Activated T-cell treated with anti-CD3 and anti-CD28 coated beads, Interleukin-2, amount 50 U/mL, for 24 hours (primary cell): Measurements from ENCODE around the gene PPP1R3F.

Source experiments
- DNase-seq: peaks from one replicate; pipeline ENCODE4 v3.0.0-alpha.2; 2020
- H3K27ac Mint-ChIP-seq: 2 replicates; pipeline ENCODE4 v1.8.0; 2020; ENCODE audit warnings: mild to moderate bottlenecking, mixed read lengths
- H3K27me3 Mint-ChIP-seq: 2 replicates; pipeline ENCODE4 v1.8.0; 2020; ENCODE audit warnings: mixed read lengths
- H3K36me3 Mint-ChIP-seq: 2 replicates; pipeline ENCODE4 v1.8.0; 2020; ENCODE audit warnings: low read depth, mixed read lengths
- H3K4me1 Mint-ChIP-seq: 2 replicates; pipeline ENCODE4 v1.8.0; 2020; ENCODE audit warnings: low read depth, mixed read lengths
- H3K4me3 Mint-ChIP-seq: 2 replicates; pipeline ENCODE4 v1.8.0; 2020; ENCODE audit warnings: mild to moderate bottlenecking, moderate library complexity, mixed read lengths
- H3K9me3 Mint-ChIP-seq: 2 replicates; pipeline ENCODE4 v1.8.0; 2020; ENCODE audit warnings: mixed read lengths

PPP1R3F gene

DNA sequence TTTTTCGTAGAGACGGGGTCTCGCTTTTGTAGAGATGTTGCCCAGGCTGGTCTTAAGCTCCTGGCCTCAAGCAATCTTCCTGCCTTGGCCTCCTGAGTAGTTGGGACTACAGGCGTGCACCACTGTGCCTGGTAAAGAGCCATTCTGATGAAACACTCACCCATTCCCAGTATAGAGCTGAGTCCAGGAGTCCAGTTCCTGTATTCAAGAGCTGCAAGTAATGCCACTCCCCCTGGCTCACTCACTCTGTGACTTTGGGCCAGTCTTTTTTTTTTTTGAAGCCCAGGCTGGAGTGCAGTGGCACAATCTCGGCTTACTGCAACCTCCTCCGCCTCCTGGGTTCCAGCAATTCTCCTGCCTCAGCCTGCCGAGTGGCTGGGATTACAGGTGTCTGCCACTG is 30.9 kb upstream of the PPP1R3F start:
- no peaks in the 10 kb centered on the region for H3K9me3 Mint-ChIP-seq
- peaks cover 10% of the 10 kb centered on the region for H3K27me3 Mint-ChIP-seq
- no peak overlapping the region for H3K27ac Mint-ChIP-seq
- peaks cover 27% of the 10 kb centered on the region for H3K4me1 Mint-ChIP-seq
- peaks cover 33% of the 10 kb centered on the region for H3K36me3 Mint-ChIP-seq
- DNase-seq, result no peak
- no peak overlapping the region for H3K4me3 Mint-ChIP-seq

DNA sequence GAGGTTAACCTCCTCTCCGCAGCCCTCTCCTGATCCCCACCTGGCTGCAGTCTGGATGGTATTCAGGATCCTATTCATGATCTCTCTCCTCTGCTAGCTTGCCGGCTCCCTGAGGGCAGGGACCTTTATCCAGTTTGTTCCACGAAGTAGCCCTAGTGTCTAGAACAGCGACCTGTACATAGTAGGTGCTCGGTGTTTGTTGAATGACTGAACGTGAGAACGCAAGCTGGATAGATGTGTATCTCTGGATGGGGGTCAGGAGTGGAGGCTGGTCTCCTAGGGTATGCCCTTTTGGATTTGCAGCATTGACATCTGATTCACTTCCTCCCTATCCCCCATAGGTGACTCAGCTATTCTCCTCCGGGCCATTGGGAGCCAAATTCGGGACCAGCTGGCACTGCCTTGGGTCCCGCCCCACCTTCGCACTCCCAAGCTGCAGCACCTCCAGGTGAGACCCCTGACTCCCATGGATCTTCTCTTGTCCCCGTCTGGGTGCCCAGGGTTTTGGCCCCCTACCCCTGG is 27.0 kb upstream of the PPP1R3F start:
- H3K27ac Mint-ChIP-seq, result no peak overlapping the region
- H3K36me3 Mint-ChIP-seq, result peaks cover 46% of the 10 kb centered on the region
- no peak for DNase-seq
- no peak overlapping the region for H3K4me3 Mint-ChIP-seq
- no peaks in the 10 kb centered on the region for H3K9me3 Mint-ChIP-seq
- H3K27me3 Mint-ChIP-seq, result peaks cover 15% of the 10 kb centered on the region
- peaks cover 11% of the 10 kb centered on the region for H3K4me1 Mint-ChIP-seq

DNA sequence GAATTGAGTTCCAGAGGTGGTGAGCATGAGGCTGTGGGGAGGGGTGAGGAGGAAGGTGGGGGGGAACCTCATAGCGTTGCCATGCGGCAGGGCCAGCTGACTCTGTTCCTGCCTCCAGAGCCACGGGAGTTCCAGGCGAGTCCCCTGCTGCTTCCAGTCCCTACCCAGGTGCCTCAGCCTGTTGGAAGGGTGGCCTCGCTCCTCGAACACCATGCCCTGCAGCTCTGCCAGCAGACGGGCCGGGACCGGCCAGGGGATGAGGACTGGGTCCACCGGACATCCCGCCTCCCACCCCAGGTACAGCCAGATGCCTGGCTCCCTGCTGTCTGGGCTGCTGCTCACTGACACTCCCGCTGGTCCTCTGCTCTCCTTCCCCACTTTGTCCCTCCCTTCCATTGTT is 26.4 kb upstream of the PPP1R3F start:
- Mint-ChIP-seq H3K27ac (no peak overlapping the region), H3K4me3 (no peak overlapping the region), H3K4me1 (peaks cover 11% of the 10 kb centered on the region), H3K9me3 (no peaks in the 10 kb centered on the region), H3K36me3 (peaks cover 50% of the 10 kb centered on the region), H3K27me3 (peaks cover 15% of the 10 kb centered on the region)
- no peak for DNase-seq

DNA sequence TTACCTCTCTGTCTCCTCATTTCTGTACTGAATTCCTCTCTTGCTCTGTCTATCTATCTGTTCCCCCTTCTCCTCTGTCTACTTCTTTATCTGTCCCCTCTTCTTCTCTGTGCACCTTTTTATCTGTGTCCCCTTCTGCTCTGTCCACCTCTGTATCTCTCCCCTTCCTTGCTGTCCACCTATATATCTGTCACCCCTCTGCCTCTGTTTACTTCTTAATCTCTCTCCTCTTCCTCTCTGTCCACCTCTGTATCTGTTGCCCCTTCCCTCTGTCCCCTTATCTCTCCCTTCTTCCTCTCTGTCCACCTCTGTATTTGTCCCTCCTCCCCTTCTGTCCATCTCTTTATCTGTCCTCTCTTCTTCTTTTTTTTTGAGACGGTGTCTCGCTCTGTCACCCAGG is 25.4 kb upstream of the PPP1R3F start:
- Mint-ChIP-seq H3K4me1 (peaks cover 8% of the 10 kb centered on the region), H3K27me3 (peaks cover 19% of the 10 kb centered on the region), H3K9me3 (no peaks in the 10 kb centered on the region), H3K4me3 (no peak overlapping the region), H3K27ac (peak overlapping the region; percentile 24), H3K36me3 (peaks cover 56% of the 10 kb centered on the region)
- DNase-seq, result no peak

DNA sequence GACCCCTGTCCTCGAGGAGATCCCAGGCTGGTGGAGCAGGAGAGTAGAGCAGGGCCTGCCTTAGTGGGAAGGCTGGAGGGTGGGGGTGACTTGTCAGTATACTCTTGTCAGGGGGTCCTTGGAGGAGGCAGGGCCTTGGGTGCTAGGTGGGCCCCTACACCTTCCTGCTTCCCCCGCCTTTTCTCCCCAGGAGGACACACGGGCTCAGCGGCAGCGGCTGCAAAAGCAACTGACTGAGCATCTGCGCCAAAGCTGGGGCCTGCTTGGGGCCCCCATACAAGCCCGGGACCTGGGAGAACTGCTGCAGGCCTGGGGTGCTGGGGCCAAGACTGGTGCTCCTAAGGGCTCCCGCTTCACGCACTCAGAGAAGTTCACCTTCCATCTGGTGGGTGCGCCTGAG is 23.1 kb upstream of the PPP1R3F start:
- H3K27me3 Mint-ChIP-seq, result peaks cover 19% of the 10 kb centered on the region
- H3K36me3 Mint-ChIP-seq, result peaks cover 56% of the 10 kb centered on the region

DNA sequence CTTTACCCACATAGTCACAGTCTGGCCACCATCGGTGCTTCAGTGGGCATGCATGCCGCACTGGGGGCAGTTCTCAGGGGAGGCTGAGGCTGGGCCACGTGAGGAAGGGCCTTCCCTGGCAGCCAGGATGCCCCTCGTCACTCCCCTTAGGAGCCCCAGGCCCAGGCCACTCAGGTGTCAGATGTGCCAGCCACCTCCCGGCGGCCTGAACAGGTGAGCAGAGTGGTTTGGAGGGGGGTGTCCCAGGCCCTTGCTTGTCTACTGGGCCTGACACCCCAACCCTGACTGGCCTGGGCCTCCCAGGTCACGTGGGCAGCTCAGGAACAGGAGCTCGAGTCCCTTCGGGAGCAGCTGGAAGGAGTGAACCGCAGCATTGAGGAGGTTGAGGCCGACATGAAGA is 22.2 kb upstream of the PPP1R3F start:
- H3K36me3 Mint-ChIP-seq, result peaks cover 58% of the 10 kb centered on the region

More for the DNA sequence above, 23.1 kb upstream of the PPP1R3F start:
- peaks cover 2% of the 10 kb centered on the region for H3K4me1 Mint-ChIP-seq
- no peak for DNase-seq
- H3K9me3 Mint-ChIP-seq, result no peaks in the 10 kb centered on the region
- no peak overlapping the region for H3K4me3 Mint-ChIP-seq
- no peak overlapping the region for H3K27ac Mint-ChIP-seq

DNA sequence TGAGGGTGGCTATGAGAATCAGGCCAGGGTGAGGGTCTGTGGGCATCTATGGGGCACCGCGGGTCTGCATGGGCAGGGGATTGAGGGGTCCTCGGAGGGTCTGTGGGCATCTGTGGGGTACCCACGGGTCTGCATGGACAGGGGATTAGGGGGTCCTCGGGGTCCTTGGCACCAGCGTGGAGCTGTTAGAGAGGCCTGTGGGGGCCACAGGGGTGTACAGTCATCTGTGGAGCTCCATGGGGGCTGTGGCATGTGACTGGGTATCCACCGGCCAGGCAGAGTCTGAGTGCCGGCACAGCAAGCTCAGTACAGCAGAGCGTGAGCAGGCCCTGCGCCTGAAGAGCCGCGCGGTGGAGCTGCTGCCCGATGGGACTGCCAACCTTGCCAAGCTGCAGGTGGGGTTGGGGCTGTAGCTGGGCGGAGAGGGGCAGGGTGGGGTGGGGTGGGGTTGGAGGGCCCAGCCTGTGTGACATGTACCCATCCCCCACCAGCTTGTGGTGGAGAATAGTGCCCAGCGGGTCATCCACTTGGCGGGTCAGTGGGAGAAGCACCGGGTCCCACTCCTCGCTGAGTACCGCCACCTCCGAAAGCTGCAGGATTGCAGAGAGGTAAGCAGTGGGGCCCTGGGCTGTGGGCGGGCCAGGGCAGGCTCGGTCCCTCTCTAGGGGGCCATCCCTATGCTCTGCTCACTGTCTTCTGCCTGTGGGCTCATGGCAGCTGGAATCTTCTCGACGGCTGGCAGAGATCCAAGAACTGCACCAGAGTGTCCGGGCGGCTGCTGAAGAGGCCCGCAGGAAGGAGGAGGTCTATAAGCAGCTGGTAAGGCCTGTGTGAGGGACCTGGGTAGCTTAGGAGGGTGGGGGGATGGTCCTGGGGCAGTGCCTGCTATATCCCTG is 21.4 kb upstream of the PPP1R3F start:
- H3K4me3 Mint-ChIP-seq, result no peak overlapping the region
- H3K27me3 Mint-ChIP-seq, result peaks cover 14% of the 10 kb centered on the region
- DNase-seq, result no peak
- peaks cover 50% of the 10 kb centered on the region for H3K36me3 Mint-ChIP-seq
- peak overlapping the region; percentile 49 for H3K27ac Mint-ChIP-seq
- peaks cover 2% of the 10 kb centered on the region for H3K4me1 Mint-ChIP-seq
- no peaks in the 10 kb centered on the region for H3K9me3 Mint-ChIP-seq

More for the DNA sequence above, 22.2 kb upstream of the PPP1R3F start:
- H3K4me1 Mint-ChIP-seq, result peaks cover 2% of the 10 kb centered on the region
- no peak for DNase-seq
- H3K4me3 Mint-ChIP-seq, result no peak overlapping the region
- no peak overlapping the region for H3K27ac Mint-ChIP-seq
- no peaks in the 10 kb centered on the region for H3K9me3 Mint-ChIP-seq
- H3K27me3 Mint-ChIP-seq, result peaks cover 19% of the 10 kb centered on the region

DNA sequence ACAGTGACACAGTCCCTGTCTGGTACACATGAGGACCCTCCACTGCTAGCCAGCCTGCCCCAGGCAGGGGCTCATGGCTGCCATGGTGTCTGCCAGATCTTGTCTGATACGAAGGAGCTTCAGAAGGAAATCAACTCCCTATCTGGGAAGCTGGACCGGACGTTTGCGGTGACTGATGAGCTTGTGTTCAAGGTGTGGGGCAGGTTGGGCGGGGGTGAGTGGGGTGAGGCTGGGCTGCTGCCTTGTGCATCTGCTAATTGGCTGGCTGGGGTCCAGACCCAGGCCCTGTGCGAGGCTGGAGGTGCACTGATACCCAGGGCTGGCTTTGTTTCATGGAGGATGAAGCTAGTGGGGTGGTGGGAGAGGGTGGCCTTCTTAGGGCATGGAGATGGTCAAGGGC is 20.5 kb upstream of the PPP1R3F start:
- Mint-ChIP-seq H3K36me3 (peaks cover 45% of the 10 kb centered on the region), H3K27me3 (peaks cover 12% of the 10 kb centered on the region), H3K27ac (no peak overlapping the region), H3K4me3 (no peak overlapping the region), H3K4me1 (peaks cover 2% of the 10 kb centered on the region), H3K9me3 (no peaks in the 10 kb centered on the region)
- no peak for DNase-seq

DNA sequence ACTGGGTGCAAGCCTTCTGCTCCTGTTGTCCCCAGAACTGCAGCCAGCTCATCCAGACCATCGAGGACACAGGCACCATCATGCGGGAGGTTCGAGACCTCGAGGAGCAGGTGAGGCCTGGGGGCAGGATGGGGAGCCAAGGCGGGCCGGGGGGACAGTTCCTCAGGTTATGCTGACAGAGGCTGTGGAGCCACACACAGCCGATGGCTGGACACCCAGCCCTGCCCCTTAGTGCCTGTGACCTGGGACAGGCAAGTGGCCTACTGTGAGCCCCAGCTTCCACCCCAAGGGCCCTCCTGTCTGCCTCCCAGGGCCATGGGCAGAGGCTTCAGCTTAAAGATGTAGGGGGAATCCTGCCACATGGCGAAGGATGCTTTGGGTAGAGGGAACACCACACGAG is 20.0 kb upstream of the PPP1R3F start:
- H3K27ac Mint-ChIP-seq, result no peak overlapping the region
- H3K36me3 Mint-ChIP-seq, result peaks cover 43% of the 10 kb centered on the region
- no peak overlapping the region for H3K4me3 Mint-ChIP-seq

DNA sequence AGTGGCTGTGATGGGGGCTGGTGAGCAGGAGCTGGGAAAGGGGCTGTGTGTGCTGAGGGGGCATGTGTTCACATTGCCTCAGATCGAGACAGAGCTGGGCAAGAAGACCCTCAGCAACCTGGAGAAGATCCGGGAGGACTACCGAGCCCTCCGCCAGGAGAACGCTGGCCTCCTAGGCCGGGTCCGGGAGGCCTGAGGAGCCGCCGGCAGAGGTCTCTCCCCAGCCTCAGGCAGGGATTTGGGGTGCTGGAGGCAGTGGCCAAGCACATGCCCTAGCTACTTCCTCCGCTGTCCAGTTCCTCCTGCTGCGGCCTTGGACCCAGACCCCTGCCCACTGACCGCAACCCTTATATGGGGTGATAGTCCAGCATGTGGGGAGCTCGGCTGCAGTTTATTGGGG is 19.5 kb upstream of the PPP1R3F start:
- DNase-seq, result no peak
- Mint-ChIP-seq H3K4me3 (no peak overlapping the region), H3K27ac (no peak overlapping the region), H3K4me1 (peaks cover 2% of the 10 kb centered on the region), H3K27me3 (peaks cover 8% of the 10 kb centered on the region), H3K36me3 (peaks cover 43% of the 10 kb centered on the region), H3K9me3 (no peaks in the 10 kb centered on the region)

More for the DNA sequence above, 20.0 kb upstream of the PPP1R3F start:
- DNase-seq, result no peak
- H3K4me1 Mint-ChIP-seq, result peaks cover 2% of the 10 kb centered on the region
- H3K9me3 Mint-ChIP-seq, result no peaks in the 10 kb centered on the region
- H3K27me3 Mint-ChIP-seq, result peaks cover 8% of the 10 kb centered on the region

DNA sequence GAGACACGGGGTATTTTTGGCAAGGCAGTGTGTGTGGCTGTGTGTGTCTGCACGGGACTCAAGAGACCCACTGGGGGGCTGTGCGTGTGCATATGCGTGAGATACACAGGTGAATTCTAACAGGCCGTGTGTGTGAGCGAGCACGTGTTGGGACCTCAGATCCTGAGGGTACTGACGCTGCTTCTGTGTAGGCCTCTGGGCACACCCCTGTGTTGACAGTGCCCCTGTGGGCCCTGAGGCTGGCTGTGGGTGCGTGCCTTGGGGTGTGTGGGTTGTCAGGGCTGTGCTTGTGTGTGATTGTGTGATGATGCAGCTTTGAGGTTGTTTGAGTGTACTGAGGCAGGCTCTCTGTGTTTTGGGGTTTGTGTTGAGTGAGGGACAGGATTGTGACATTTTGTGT is 19.0 kb upstream of the PPP1R3F start:
- Mint-ChIP-seq H3K36me3 (peaks cover 42% of the 10 kb centered on the region), H3K27ac (peak overlapping the region; percentile 56), H3K4me1 (peaks cover 2% of the 10 kb centered on the region), H3K4me3 (no peak overlapping the region), H3K9me3 (no peaks in the 10 kb centered on the region), H3K27me3 (peaks cover 8% of the 10 kb centered on the region)
- DNase-seq, result no peak

DNA sequence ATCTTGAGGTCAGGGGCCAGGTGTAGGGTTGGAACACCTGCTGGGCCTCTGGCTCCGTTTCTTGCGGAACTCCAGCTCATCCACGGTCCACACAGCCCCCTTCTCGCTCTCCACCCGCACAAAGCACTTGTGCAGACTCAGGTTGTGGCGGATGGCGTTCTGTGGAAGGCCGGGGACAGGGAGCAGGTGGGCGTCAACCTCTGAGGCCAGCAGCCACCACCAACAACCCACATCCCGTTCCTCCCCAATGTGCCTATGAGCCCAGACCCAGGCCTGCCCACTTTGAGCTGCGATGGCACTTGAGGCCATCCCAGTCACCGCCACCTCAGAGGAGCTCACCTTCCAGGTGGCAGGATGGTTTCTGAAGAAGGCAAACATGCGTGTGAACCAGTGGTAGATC is 18.3 kb upstream of the PPP1R3F start:
- no peak overlapping the region for H3K27ac Mint-ChIP-seq
- H3K4me1 Mint-ChIP-seq, result peaks cover 2% of the 10 kb centered on the region
- no peaks in the 10 kb centered on the region for H3K9me3 Mint-ChIP-seq
- DNase-seq, result no peak
- peaks cover 8% of the 10 kb centered on the region for H3K27me3 Mint-ChIP-seq
- H3K36me3 Mint-ChIP-seq, result peaks cover 37% of the 10 kb centered on the region
- no peak overlapping the region for H3K4me3 Mint-ChIP-seq

DNA sequence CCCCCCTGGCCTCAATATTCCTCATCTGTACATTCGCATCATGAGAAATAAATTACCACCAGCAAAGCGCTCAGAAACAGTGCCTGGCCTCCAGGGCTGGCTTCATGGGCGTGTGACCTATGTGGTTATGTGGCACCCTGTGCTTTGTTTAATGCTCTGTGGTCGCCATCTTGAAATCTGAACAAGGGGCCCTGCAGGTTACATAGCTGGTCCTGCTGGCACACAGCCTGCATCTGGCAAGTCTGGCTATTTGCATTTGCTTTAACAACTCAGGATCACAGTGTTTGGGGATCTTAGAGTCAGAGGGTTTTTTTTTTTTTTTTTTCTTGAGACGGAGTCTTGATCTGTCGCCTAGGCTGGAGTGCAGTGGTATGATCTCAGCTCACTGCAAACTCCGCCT is 15.0 kb upstream of the PPP1R3F start:
- no peaks in the 10 kb centered on the region for H3K9me3 Mint-ChIP-seq
- H3K4me3 Mint-ChIP-seq, result no peak overlapping the region
- DNase-seq, result no peak
- peaks cover 8% of the 10 kb centered on the region for H3K27me3 Mint-ChIP-seq
- H3K27ac Mint-ChIP-seq, result no peak overlapping the region
- peaks cover 14% of the 10 kb centered on the region for H3K36me3 Mint-ChIP-seq
- H3K4me1 Mint-ChIP-seq, result peaks cover 27% of the 10 kb centered on the region

DNA sequence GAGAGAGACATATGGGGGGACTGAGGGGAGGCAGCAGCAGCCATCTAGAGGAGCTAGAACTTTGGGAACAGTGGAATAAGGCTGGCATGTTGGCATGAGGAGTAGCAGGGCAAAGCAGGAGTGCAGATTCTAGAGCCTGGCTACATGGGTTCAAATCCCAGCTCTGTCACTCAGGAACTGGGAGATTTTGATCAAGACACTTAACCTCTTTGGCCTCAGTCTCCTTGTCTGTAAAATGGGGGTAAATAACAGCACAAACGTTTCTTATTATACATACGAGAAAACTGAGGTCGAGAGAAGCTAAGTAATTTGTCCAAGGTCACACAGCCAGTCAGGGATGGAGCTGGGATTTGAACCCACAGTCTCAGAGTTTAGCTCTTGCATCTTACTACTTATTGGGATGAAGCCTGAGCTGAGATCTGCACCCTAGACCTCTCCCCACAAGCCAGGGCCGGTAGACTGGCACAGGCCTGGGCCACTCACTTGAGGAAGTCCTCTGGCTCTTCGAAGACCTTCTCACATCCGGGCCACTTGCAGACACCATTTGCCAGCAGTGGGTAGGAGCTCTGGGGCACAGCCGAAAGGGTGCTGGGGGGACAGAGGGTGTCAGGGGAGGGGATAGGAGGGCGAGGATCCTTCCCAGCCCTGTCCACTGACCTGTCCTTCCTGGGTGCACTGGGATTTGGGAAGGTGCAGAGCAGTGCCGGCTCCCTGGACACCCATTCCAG is 13.2 kb upstream of the PPP1R3F start:
- Mint-ChIP-seq H3K36me3 (peaks cover 4% of the 10 kb centered on the region), H3K4me3 (no peak overlapping the region), H3K9me3 (no peaks in the 10 kb centered on the region), H3K27me3 (peaks cover 11% of the 10 kb centered on the region), H3K4me1 (peaks cover 28% of the 10 kb centered on the region), H3K27ac (no peak overlapping the region)
- no peak for DNase-seq
